ENCODE measurements around the gene SLC36A2. TPM values are rescaled to one million over a fixed set of nuclear protein-coding genes. Genes with fewer than 3 reads are reported as not detected.
A peak's percentile ranks its signal among the peaks of the same experiment; 100 is the strongest.

SLC36A2 gene
- total RNA-seq, 1 donor from 2014 or later, result not detected

GRCh38 chr5:151295138-151295537 lies 52.2 kb downstream of the SLC36A2 start:
- Mint-ChIP-seq H3K27me3 (ENCODE audit: low read depth) (peaks cover 7% of the 10 kb centered on the region), H3K27ac (no peak overlapping the region), H3K4me1 (peaks cover 8% of the 10 kb centered on the region), H3K4me3 (no peak overlapping the region), H3K36me3 (no peaks in the 10 kb centered on the region), H3K9me3 (peaks cover 5% of the 10 kb centered on the region)
- no peak for DNase-seq (ENCODE audit: low spot score in 2 of 2, unreplicated experiment in 2 of 2)
- TF ChIP-seq CTCF (IDR thresholded peaks at IDR 0.05; ENCODE audit: unreplicated experiment), result no peak

GRCh38 chr5:151293624-151294023 lies 53.7 kb downstream of the SLC36A2 start:
- Mint-ChIP-seq H3K27me3 (ENCODE audit: low read depth) (peaks cover 3% of the 10 kb centered on the region), H3K36me3 (no peaks in the 10 kb centered on the region), H3K4me3 (no peak overlapping the region), H3K27ac (no peak overlapping the region), H3K4me1 (peaks cover 8% of the 10 kb centered on the region), H3K9me3 (peaks cover 5% of the 10 kb centered on the region)
- no peak for TF ChIP-seq CTCF (IDR thresholded peaks at IDR 0.05; ENCODE audit: unreplicated experiment)
- DNase-seq (ENCODE audit: low spot score in 2 of 2, unreplicated experiment in 2 of 2), result no peak

- no peak for DNase-seq (ENCODE audit: low spot score in 2 of 2, unreplicated experiment in 2 of 2)
- TF ChIP-seq CTCF (IDR thresholded peaks at IDR 0.05; ENCODE audit: unreplicated experiment), result no peak
- peaks cover 11% of the 10 kb centered on the region for H3K9me3 Mint-ChIP-seq
- H3K27ac Mint-ChIP-seq, result peak overlapping the region; percentile 63
- H3K36me3 Mint-ChIP-seq, result no peaks in the 10 kb centered on the region
- H3K4me3 Mint-ChIP-seq, result no peak overlapping the region
- H3K27me3 Mint-ChIP-seq (ENCODE audit: low read depth), result no peaks in the 10 kb centered on the region
- H3K4me1 Mint-ChIP-seq, result peaks cover 29% of the 10 kb centered on the region
These were observed 59.2 kb downstream of the SLC36A2 start for GRCh38 chr5:151288180-151288579.

- TF ChIP-seq CTCF (IDR thresholded peaks at IDR 0.05; ENCODE audit: unreplicated experiment), result no peak
- H3K9me3 Mint-ChIP-seq, result peaks cover 8% of the 10 kb centered on the region
- H3K27ac Mint-ChIP-seq, result peak overlapping the region; percentile 50
- H3K4me1 Mint-ChIP-seq, result peaks cover 31% of the 10 kb centered on the region
- H3K27me3 Mint-ChIP-seq (ENCODE audit: low read depth), result no peaks in the 10 kb centered on the region
- no peak overlapping the region for H3K4me3 Mint-ChIP-seq
- no peak for DNase-seq (ENCODE audit: low spot score in 2 of 2, unreplicated experiment in 2 of 2)
- no peaks in the 10 kb centered on the region for H3K36me3 Mint-ChIP-seq
These were observed 61.1 kb downstream of the SLC36A2 start for GRCh38 chr5:151286246-151286645.

GRCh38 chr5:151285683-151286082 lies 61.7 kb downstream of the SLC36A2 start:
- no peak for DNase-seq (ENCODE audit: low spot score in 2 of 2, unreplicated experiment in 2 of 2)

More at GRCh38 chr5:151285683-151286082, 61.7 kb downstream of the SLC36A2 start:
- peaks cover 31% of the 10 kb centered on the region for H3K4me1 Mint-ChIP-seq
- H3K36me3 Mint-ChIP-seq, result no peaks in the 10 kb centered on the region
- H3K4me3 Mint-ChIP-seq, result no peak overlapping the region
- peaks cover 6% of the 10 kb centered on the region for H3K9me3 Mint-ChIP-seq
- no peaks in the 10 kb centered on the region for H3K27me3 Mint-ChIP-seq (ENCODE audit: low read depth)
- TF ChIP-seq CTCF (IDR thresholded peaks at IDR 0.05; ENCODE audit: unreplicated experiment), result no peak
- H3K27ac Mint-ChIP-seq, result peak overlapping the region; percentile 94

Data from mesothelial cell of epicardium (in vitro differentiated cells).